K562 (cell line): ENCODE data around the gene HOXC10. TPM values are rescaled to one million over a fixed set of nuclear protein-coding genes. Genes with fewer than 3 reads are reported as not detected.

Source experiments
- ATAC-seq: fragments of 200-7000 bp; cut with Tn5 transposase; 3 replicates; pipeline ENCODE4 v1.9.1; 2020; ENCODE audit warnings: moderate library complexity
- BruUV-seq: library from RNA; stranded (reverse); fragments of 400-500 nt; replicated peaks from 2 replicates; lab custom pipeline; 2021; lab: Mats Ljungman, UMichigan
- CTCF ChIA-PET: fragments of 300-600 bp; formaldehyde crosslinking; extraction: SDS; loops from one replicate; lab custom pipeline; 2021; ENCODE audit warnings: low intra/inter-chr PET ratio; lab: Yijun Ruan, JAX
- POLR2A ChIA-PET: fragments of 300-600, 350-650 bp; sonication (Branson Sonifier 250); formaldehyde crosslinking; extraction: SDS; loops from one replicate; lab custom pipeline; 2021; ENCODE audit warnings: antibody characterized with exemption, inconsistent platforms; lab: Yijun Ruan, JAX
- DNase-seq, 4 experiments: peaks; one replicate each; pipeline versions ENCODE4 v3.0.0 to v3.0.0-alpha.2; 2011 to 2018; ENCODE audit warnings: low spot score in 3 of 4, mixed read lengths in 3 of 4; ENCODE audit errors: extremely low read depth in 1 of 4
- FAIRE-seq: peaks from 2 replicates; lab custom pipeline; 2011; peaks lifted over from hg19 to GRCh38; lab: Jason Lieb, UNC
- H2AFZ ChIP-seq: 2 replicates; pipeline ENCODE4 v1.6.0; 2011; ENCODE audit warnings: low read depth, low read length, control low read depth, inconsistent platforms
- H3K27ac ChIP-seq: fragments of 200-600 bp; 3 replicates; pipeline ENCODE4 v1.8.0; 2011; ENCODE audit warnings: low read depth, mild to moderate bottlenecking, control low read depth, inconsistent platforms, low read length, moderate library complexity, mixed read lengths; ENCODE audit errors: extremely low read depth
- H3K27me3 ChIP-seq, 2 experiments: fragments of 300-600 bp in 1 of 2; 2 replicates in 1 of 2; 3 replicates in 1 of 2; pipeline versions ENCODE4 v1.6.0 to v1.8.0; 2011; ENCODE audit warnings: inconsistent platforms in 2 of 2, low read length in 2 of 2, mild to moderate bottlenecking in 1 of 2, mixed read lengths in 1 of 2, moderate library complexity in 1 of 2; ENCODE audit not compliant: control insufficient read depth in 2 of 2, insufficient read depth in 2 of 2
- H3K36me3 ChIP-seq: fragments of 300-600 bp; 3 replicates; pipeline ENCODE4 v1.8.0; 2011; ENCODE audit warnings: mild to moderate bottlenecking, low read length, inconsistent platforms; ENCODE audit not compliant: control insufficient read depth, insufficient read depth
- H3K4me1 ChIP-seq, 2 experiments: fragments of 200-600 bp in 1 of 2; replicated peaks in 1 of 2; 2 replicates in 1 of 2; 3 replicates in 1 of 2; pipeline versions ENCODE4 v1.5.1 to v1.8.0; 2011; ENCODE audit warnings: inconsistent platforms in 2 of 2, low read length in 2 of 2, mild to moderate bottlenecking in 1 of 2, mixed read lengths in 1 of 2, moderate library complexity in 1 of 2; ENCODE audit not compliant: control insufficient read depth in 2 of 2, insufficient read depth in 2 of 2
- H3K4me2 ChIP-seq: 2 replicates; pipeline ENCODE4 v1.6.1; 2011; ENCODE audit warnings: low read length, control low read depth, inconsistent platforms, mixed read lengths; ENCODE audit not compliant: insufficient read depth
- H3K4me3 ChIP-seq: fragments of 200-600 bp; sonication (generic), shearing (Covaris generic); 2 replicates; pipeline ENCODE4 v1.5.1; 2016; ENCODE audit warnings: control low read depth, inconsistent platforms
- H3K79me2 ChIP-seq: fragments of 200-600 bp; 3 replicates; pipeline ENCODE4 v1.8.0; 2011; ENCODE audit warnings: low read length, inconsistent platforms; ENCODE audit not compliant: control insufficient read depth, insufficient read depth
- H3K9ac ChIP-seq, 2 experiments: 2 replicates each; pipeline versions ENCODE4 v1.6.0 to v1.6.1; 2011; ENCODE audit warnings: low read depth in 2 of 2, low read length in 2 of 2, control low read depth in 1 of 2, inconsistent platforms in 1 of 2, mild to moderate bottlenecking in 1 of 2, mixed read lengths in 1 of 2; ENCODE audit not compliant: insufficient read depth in 1 of 2
- H3K9me1 ChIP-seq: one replicate; pipeline ENCODE4 v1.6.0; 2011; ENCODE audit warnings: inconsistent platforms, mild to moderate bottlenecking, low read length, moderate library complexity; ENCODE audit not compliant: control insufficient read depth, insufficient read depth
- H3K9me3 ChIP-seq: replicated peaks from 2 replicates; pipeline ENCODE4 v1.5.1; 2011; ENCODE audit warnings: low read depth, low read length, inconsistent platforms; ENCODE audit not compliant: control insufficient read depth, insufficient read depth
- H4K20me1 ChIP-seq: replicated peaks from 2 replicates; pipeline ENCODE4 v1.6.1; 2011; ENCODE audit warnings: low read length, inconsistent platforms, mixed read lengths; ENCODE audit not compliant: control insufficient read depth, insufficient read depth
- AFF4 ChIP-seq: sonication (generic); formaldehyde crosslinking; IDR thresholded peaks from 2 replicates; pipeline ENCODE4 v1.8.0; 2023; ENCODE audit warnings: mild to moderate bottlenecking, missing genetic modification reagents
- ATF6 ChIP-seq: sonication (generic); formaldehyde crosslinking; IDR thresholded peaks from 2 replicates; pipeline ENCODE4 v1.4.0; 2020; ENCODE audit warnings: mild to moderate bottlenecking, missing genetic modification reagents
- CBFA2T2 ChIP-seq: fragments of 450-650 bp; conservative IDR thresholded peaks from 2 replicates; pipeline ENCODE4 v1.6.1; 2017; ENCODE audit warnings: mild to moderate bottlenecking
- ELK1 ChIP-seq: sonication (generic); formaldehyde crosslinking; IDR thresholded peaks from 2 replicates; pipeline ENCODE4 v1.8.1; 2022; ENCODE audit warnings: missing genetic modification reagents
- HDAC8 ChIP-seq: fragments of 450-650 bp; IDR thresholded peaks from 2 replicates; pipeline ENCODE4 v1.6.1; 2016; ENCODE audit warnings: mild to moderate bottlenecking, missing genetic modification characterization, moderate library complexity, missing compliant biosample characterization
- LARP7 ChIP-seq: fragments of 450-650 bp; IDR thresholded peaks from 2 replicates; pipeline ENCODE4 v1.6.1; 2016
- RFX7 ChIP-seq: fragments of 250-450 bp; sonication (Bioruptor Pico); IDR thresholded peaks from 2 replicates; pipeline ENCODE4 v1.5.1; 2021; ENCODE audit warnings: mild to moderate bottlenecking
- SMAD2 ChIP-seq: fragments of 150-350 bp; IDR thresholded peaks from 2 replicates; pipeline ENCODE4 v1.6.1; 2014; ENCODE audit warnings: low read depth, mild to moderate bottlenecking, low read length
- SNAPC5 ChIP-seq: fragments of 250-450 bp; sonication (Bioruptor Pico); IDR thresholded peaks from 2 replicates; pipeline ENCODE4 v1.8.0; 2021; ENCODE audit warnings: moderate library complexity, mild to moderate bottlenecking, inconsistent platforms
- TCF15 ChIP-seq: fragments of 250-450 bp; sonication (Bioruptor Pico); IDR thresholded peaks from 2 replicates; pipeline ENCODE4 v1.8.0; 2022; ENCODE audit warnings: moderate library complexity, mild to moderate bottlenecking, inconsistent platforms
- ZNF174 ChIP-seq: fragments of 250-450 bp; sonication (Bioruptor Pico); IDR thresholded peaks from 2 replicates; pipeline ENCODE4 v1.4.0; 2020; ENCODE audit warnings: mild to moderate bottlenecking
- ZNF184 ChIP-seq: sonication (generic); formaldehyde crosslinking; IDR thresholded peaks from 2 replicates; pipeline ENCODE4 v1.5.0; 2020; ENCODE audit warnings: missing genetic modification reagents
- ZNF354B ChIP-seq: fragments of 250-450 bp; sonication (Bioruptor Pico); IDR thresholded peaks from 2 replicates; pipeline ENCODE4 v1.4.0; 2020
- ZNF717 ChIP-seq: fragments of 250-450 bp; sonication (Bioruptor Pico); IDR thresholded peaks from 2 replicates; pipeline ENCODE4 v1.5.0; 2021
- ZNF830 ChIP-seq: fragments of 250-450 bp; sonication (Bioruptor Pico); IDR thresholded peaks from 2 replicates; pipeline ENCODE4 v1.5.0; 2021; ENCODE audit warnings: mild to moderate bottlenecking
- WGBS: fragments of 100-300 bp; shearing (Covaris generic); methylation state at CpG from one replicate; pipeline ENCODE4 v1.1.6; 2016; ENCODE audit warnings: low coverage, mixed read lengths; ENCODE audit not compliant: insufficient coverage; ENCODE audit errors: missing lambda C conversion rate; 5-methylcytosine and 5-hydroxymethylcytosine counted together
- in situ Hi-C: fragments of 300-500 bp; cut with MboI; formaldehyde crosslinking; loops from 4 replicates; pipeline ENCODE4 v1.15.0; 2018; ENCODE audit warnings: inconsistent platforms, mixed read lengths
- intact Hi-C: fragments of 100-400 bp; cut with micrococcal nuclease; formaldehyde crosslinking; loops from 2 replicates; pipeline ENCODE4 v1.14.2; 2022
- polyA plus RNA-seq, 8 experiments: library from polyadenylated mRNA; depleted of rRNA in 4 of 8; stranded (reverse) in 5 of 8; unstranded in 3 of 8; fragments of >200 nt; fragmentation: Nextera tagmentation in 2 of 8; fragmentation: Illumina TruSeq in 1 of 8; extraction: Ambion mirVana in 2 of 8; extraction: Trizol in 1 of 8; gene quantifications; 2 replicates each; pipeline versions ENCODE4 v1.2.1 to v1.2.3, GENCODE V29; 2011 to 2014; ENCODE audit warnings: inconsistent platforms in 1 of 8, missing spikeins in 1 of 8
- total RNA-seq, 7 experiments: library from RNA; depleted of rRNA in 6 of 7; stranded (reverse); fragments of >200 nt in 6 of 7; fragmentation: Illumina TruSeq in 2 of 7; extraction: Trizol in 2 of 7; gene quantifications; 2 replicates each; pipeline versions ENCODE4 v1.2.1 to v1.2.3, GENCODE V29; 2011 to 2021; ENCODE audit warnings: low replicate concordance in 1 of 7

HOXC10 gene
- total and polyA plus RNA-seq, 9 of the 15 experiments (the other 6 are each of a cell fraction or from before 2014, with no cell fraction given) = 0.13 to 0.77 (median 0.35) TPM; not detected in 2

- intact Hi-C loops = loop anchor here (5.0 kb wide), 1 partner anchor 138 kb away; no protein-coding TSS in a partner anchor
- TF ChIP-seq LARP7 (no peak), TCF15 (CRISPR knock-in tag) (no peak), RFX7 (CRISPR knock-in tag) (no peak), AFF4 (CRISPR knock-in tag) (no peak), HDAC8 (tag) (no peak), CBFA2T2 (peak; percentile 34; the same call in 1 of the 2 replicates), SNAPC5 (CRISPR knock-in tag) (no peak), ZNF184 (CRISPR knock-in tag) (no peak), SMAD2 (no peak), ATF6 (CRISPR knock-in tag) (no peak), ZNF354B (CRISPR knock-in tag) (no peak), ZNF717 (CRISPR knock-in tag) (no peak), ZNF830 (no peak), ZNF174 (no peak), ELK1 (no peak)
Measured at GRCh38 chr12:53944907-53945847, 39.8 kb upstream of the HOXC10 start.

More at GRCh38 chr12:53944907-53945847, 39.8 kb upstream of the HOXC10 start:
- Histone ChIP-seq H3K36me3 (no peaks in the 10 kb centered on the region), H3K27me3 (peaks cover 19 to 38% of the 10 kb centered on the region in 2 experiments), H3K9ac (peak overlapping the region in 1 of 2 experiments; percentile 43; a peak in 2 of 4 replicates), H2AFZ (no peak overlapping the region), H3K9me3 (no peaks in the 10 kb centered on the region), H3K79me2 (no peaks in the 10 kb centered on the region), H3K4me3 (no peak overlapping the region), H3K4me2 (peak overlapping the region; percentile 30; the same call in 1 of the 2 replicates), H3K4me1 (peaks cover 12 to 27% of the 10 kb centered on the region in 2 experiments; a peak in 4 of 5 replicates), H4K20me1 (no peaks in the 10 kb centered on the region), H3K9me1 (no peaks in the 10 kb centered on the region), H3K27ac (no peak overlapping the region)
- POLR2A ChIA-PET = no interaction called here
- 13% methylated on average over 44 of the region's 51 CpGs for WGBS
- peak in 2 of 4 experiments; percentile 58 to 65 for DNase-seq
- no TSS peak for BruUV-seq
- ATAC-seq = peak; percentile 58
- CTCF ChIA-PET = no interaction called here
- FAIRE-seq = peak; percentile 63
- in situ Hi-C loops = no loop called here
